Ovary (tissue), 9 donors: ENCODE results near the gene IQGAP1. TPM values are rescaled to one million over a fixed set of nuclear protein-coding genes. Genes with fewer than 3 reads are reported as not detected.

Source experiments
- DNase-seq, 5 donors: peaks; one replicate each; pipeline ENCODE4 v3.0.0-alpha.2; 2019 to 2020
- H3K27ac ChIP-seq, 2 donors: fragments of 200-600 bp; one replicate each; pipeline versions ENCODE4 v1.5.1 to v1.8.0; 2019 to 2022
- H3K27me3 ChIP-seq: fragments of 200-600 bp; one replicate; pipeline ENCODE4 v1.8.0; 2022
- H3K36me3 ChIP-seq: fragments of 200-600 bp; sonication (generic); one replicate; pipeline ENCODE4 v1.5.1; 2019
- H3K4me1 ChIP-seq: one replicate; pipeline ENCODE4 v1.8.1; 2013; ENCODE audit warnings: mild to moderate bottlenecking, moderate library complexity; ENCODE audit not compliant: insufficient read depth
- H3K4me3 ChIP-seq: fragments of 200-600 bp; sonication (generic); one replicate; pipeline ENCODE4 v1.5.1; 2017
- H3K9me3 ChIP-seq, 2 donors: fragments of 200-600 bp in 1 of 2; sonication (generic) in 1 of 2; one replicate each; pipeline versions ENCODE4 v1.5.1 to v1.8.1; 2013 to 2019; ENCODE audit warnings: mild to moderate bottlenecking in 1 of 2, moderate library complexity in 1 of 2
- CTCF ChIP-seq, 3 donors: fragments of 450-650 bp in 2 of 3; fragments of 200-600 bp in 1 of 3; IDR thresholded peaks; one replicate each; pipeline versions ENCODE4 v1.5.1 to v1.8.0; 2016 to 2022; ENCODE audit warnings: antibody characterized with exemption in 3 of 3, mild to moderate bottlenecking in 1 of 3
- EP300 ChIP-seq: sonication (generic); formaldehyde crosslinking; IDR thresholded peaks from one replicate; pipeline ENCODE4 v1.6.1; 2017; ENCODE audit warnings: antibody characterized with exemption
- POLR2A ChIP-seq: fragments of 450-650 bp; IDR thresholded peaks from one replicate; pipeline ENCODE4 v1.6.1; 2017; ENCODE audit warnings: antibody characterized with exemption, mild to moderate bottlenecking, moderate library complexity
- WGBS, 3 donors: extraction: QIAGEN DNeasy Blood & Tissue Kit in 1 of 3; methylation state at CpG; one replicate each; pipeline versions ENCODE4 v1.1.5 to v1.1.7; 2013 to 2017; 5-methylcytosine and 5-hydroxymethylcytosine counted together
- intact Hi-C, 4 donors: fragments of 100-400 bp; cut with DNase I; formaldehyde crosslinking; loops; one replicate each; pipeline versions ENCODE4 v1.11.0 to v1.15.1; 2022 to 2023
- polyA plus RNA-seq, 2 donors: library from polyadenylated mRNA; stranded (reverse); fragments of 200-250 nt in 1 of 2; fragments of 350-450 nt in 1 of 2; fragmentation: Illumina TruSeq in 1 of 2; extraction: RNeasy Lipid Tissue Mini Kit (QIAGEN cat#74804) in 1 of 2; gene quantifications; one replicate each; pipeline ENCODE4 v1.2.3, GENCODE V29; 2013 to 2014
- total RNA-seq, 7 donors: library from RNA; depleted of rRNA in 2 of 7; stranded (reverse); fragments of >200 nt in 2 of 7; fragmentation: NEBNext Ultra II Directional in 3 of 7; extraction: Animal tissue kit (Norgen Biotek cat#: 25700) in 3 of 7; gene quantifications; one replicate each; pipeline versions ENCODE4 v1.1.0 to v1.2.4, GENCODE V29; 2016 to 2023
- donor health status: DM: no; HTN: no; CAD: no; lungs with moderate emphysema.
- donor health status: DM: no; HTN: no; CAD: no.
- donor health status: Bipolar disorder and iron deficiency.
- donor health status: DM: yes; HTN: yes; CAD: no.
- donor health status: DM: no; HTN: no; CAD: no.
- donor health status: DM: yes; HTN: yes; CAD: no.

IQGAP1 gene
- total and polyA plus RNA-seq, 9 donors, result 68.1 to 173 (median 108) TPM

GRCh38 chr15:90388462-90389380 is 679 bp downstream of the IQGAP1 start:
- Histone ChIP-seq H3K9me3 (no peaks in the 10 kb centered on the region), H3K4me1 (peaks cover 7% of the 10 kb centered on the region), H3K36me3 (no peaks in the 10 kb centered on the region), H3K4me3 (peak overlapping the region; percentile 81), H3K27ac (peak overlapping the region; percentile 82 to 90), H3K27me3 (no peaks in the 10 kb centered on the region)
- intact Hi-C loops, result no loop called here
- WGBS, 3 donors, result 0 to 1% (median 1%) methylated on average over 22 to 52 of the region's 52 CpGs
- TF ChIP-seq CTCF (IDR thresholded peaks at IDR 0.05), result peak in 1 of 3 donors; percentile 2
- TF ChIP-seq EP300, result no peak
- no peak for TF ChIP-seq POLR2A
- peak; percentile 62 to 78 (median 73) for DNase-seq

DNA sequence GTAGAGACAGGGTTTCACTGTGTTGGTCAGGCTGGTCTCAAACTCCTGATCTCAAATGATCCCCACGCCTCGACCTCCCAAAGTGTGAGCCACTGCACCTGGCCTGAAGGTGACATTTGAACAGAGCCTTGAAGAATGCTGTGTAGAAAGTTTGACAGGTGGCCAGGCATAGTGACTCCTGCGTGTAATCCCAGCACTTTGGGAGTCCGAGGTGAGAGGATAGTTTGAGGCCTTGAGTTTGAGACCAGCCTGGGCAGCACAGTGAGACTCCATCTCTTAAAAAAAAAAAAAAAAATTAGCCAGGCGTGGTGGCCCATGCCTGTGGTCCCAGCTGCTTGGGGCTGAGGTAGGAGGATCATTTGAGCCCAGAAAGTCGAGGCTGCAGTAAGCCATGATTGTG is 1.5 kb downstream of the IQGAP1 start:
- intact Hi-C loops, result no loop called here
- no peak for DNase-seq
- peaks cover 7% of the 10 kb centered on the region for H3K4me1 ChIP-seq
- H3K9me3 ChIP-seq, result no peaks in the 10 kb centered on the region
- peak overlapping the region; percentile 81 for H3K4me3 ChIP-seq
- 38 to 57% (median 49%) methylated on average over 6 of the region's 6 CpGs for WGBS, 3 donors
- no peaks in the 10 kb centered on the region for H3K27me3 ChIP-seq
- no peaks in the 10 kb centered on the region for H3K36me3 ChIP-seq
- no peak for TF ChIP-seq EP300
- no peak for TF ChIP-seq CTCF (IDR thresholded peaks at IDR 0.05)
- H3K27ac ChIP-seq, result no peak overlapping the region

- intact Hi-C loops, result no loop called here
- H3K9me3 ChIP-seq, result no peaks in the 10 kb centered on the region
- no peaks in the 10 kb centered on the region for H3K27me3 ChIP-seq
- no peak for TF ChIP-seq CTCF (IDR thresholded peaks at IDR 0.05)
- TF ChIP-seq EP300, result no peak
- TF ChIP-seq POLR2A, result no peak
- H3K27ac ChIP-seq, result no peak overlapping the region
- H3K36me3 ChIP-seq, result no peaks in the 10 kb centered on the region
- no peak for DNase-seq
- peaks cover 8% of the 10 kb centered on the region for H3K4me1 ChIP-seq
- WGBS, 3 donors, result 77 to 94% (median 90%) methylated on average over 1 of the region's 1 CpG
- no peak overlapping the region for H3K4me3 ChIP-seq
Observed at GRCh38 chr15:90393040-90393439, 5.0 kb downstream of the IQGAP1 start.

DNA sequence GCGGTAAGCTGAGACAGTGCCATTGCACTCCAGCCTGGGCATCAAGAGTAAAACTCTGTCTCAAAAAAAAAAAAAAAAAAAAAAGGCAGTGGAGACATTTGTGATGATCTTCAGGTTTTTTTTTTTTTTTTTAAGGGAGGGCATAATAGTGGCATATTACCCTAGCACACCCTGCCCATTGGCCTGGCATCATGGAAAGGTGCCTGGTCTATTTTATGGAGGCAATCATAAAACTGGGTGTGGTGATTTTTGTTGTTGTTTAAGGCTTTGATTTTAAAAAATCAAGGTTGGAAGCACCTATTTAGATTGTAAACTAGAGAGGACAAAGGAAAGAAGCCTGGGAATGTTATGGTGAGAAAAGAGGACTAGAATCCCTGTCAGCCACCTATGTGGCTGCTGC is 6.0 kb downstream of the IQGAP1 start:
- no peak for TF ChIP-seq POLR2A
- no peak for TF ChIP-seq CTCF (IDR thresholded peaks at IDR 0.05)
- TF ChIP-seq EP300, result no peak
- H3K4me1 ChIP-seq, result peaks cover 10% of the 10 kb centered on the region
- 90 to 100% (median 100%) methylated on average over 1 of the region's 1 CpG for WGBS, 3 donors
- H3K4me3 ChIP-seq, result no peak overlapping the region
- H3K27ac ChIP-seq, result no peak overlapping the region
- no peak for DNase-seq
- no peaks in the 10 kb centered on the region for H3K9me3 ChIP-seq
- no peaks in the 10 kb centered on the region for H3K27me3 ChIP-seq
- no peaks in the 10 kb centered on the region for H3K36me3 ChIP-seq
- intact Hi-C loops, result no loop called here
